HG03571 (cell line): ENCODE data around the gene PXN.
"Not testable (repeated sequence)": the region's sequence is repeated elsewhere in the genome, so short reads cannot be mapped to it uniquely, and the experiment has no call there.

Experiments used
- ATAC-seq: cut with Tn5 transposase; IDR thresholded peaks from one replicate; pipeline ENCODE4 v1.9.1; 2021; ENCODE audit not compliant: unreplicated experiment

PXN gene

DNA sequence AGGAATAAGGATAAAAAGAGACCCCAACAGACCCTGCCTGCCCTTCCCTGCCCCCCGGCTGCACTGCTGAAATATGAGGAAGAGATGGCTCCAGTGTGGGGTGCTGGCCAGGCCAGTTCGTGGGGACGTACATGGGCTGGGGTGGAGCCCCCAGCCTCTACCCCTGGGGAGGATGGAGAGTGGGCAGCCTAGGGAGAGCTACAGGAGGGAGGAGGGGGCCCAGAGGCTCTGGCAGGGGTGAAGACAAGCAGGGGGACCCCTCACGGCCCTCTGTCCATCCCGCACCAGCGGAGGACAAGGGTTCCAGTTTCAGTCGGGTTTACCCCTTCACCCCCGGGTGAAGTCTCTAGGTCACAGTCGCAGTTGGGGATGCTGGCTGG lies 53.6 kb downstream of the PXN start:
- ATAC-seq = no peak

DNA sequence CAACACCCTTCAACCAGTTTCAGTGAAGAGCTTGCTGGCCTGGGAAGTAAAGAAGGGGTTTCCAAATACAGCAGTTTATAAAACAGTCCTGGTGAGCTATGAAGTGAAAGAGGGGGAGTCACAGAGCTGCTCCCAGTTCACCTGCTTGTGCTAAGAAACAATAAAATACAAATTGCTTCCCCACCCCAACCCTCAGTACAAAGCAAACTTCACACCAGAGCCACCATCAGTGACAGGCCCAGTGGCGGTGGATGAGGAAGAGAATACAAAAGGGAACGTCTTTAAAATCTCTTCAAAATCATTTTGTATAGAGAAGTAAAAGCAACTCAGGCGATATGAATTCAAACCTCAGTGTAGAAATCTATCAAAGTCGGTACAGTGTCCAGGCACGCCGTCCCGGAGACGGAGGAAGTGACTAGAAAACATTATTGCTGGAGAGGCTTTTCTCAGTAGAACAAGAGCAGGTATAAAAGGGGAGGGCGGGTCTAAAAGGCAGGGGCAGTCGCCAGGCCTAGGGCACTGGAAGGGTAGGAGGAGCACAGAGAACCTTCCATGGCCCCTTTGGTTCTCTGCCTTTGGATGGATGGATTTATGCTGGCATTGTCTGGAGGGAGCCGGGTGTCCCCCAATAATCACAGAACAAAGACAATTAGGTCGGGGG lies 54.2 kb downstream of the PXN start:
- no peak for ATAC-seq

DNA sequence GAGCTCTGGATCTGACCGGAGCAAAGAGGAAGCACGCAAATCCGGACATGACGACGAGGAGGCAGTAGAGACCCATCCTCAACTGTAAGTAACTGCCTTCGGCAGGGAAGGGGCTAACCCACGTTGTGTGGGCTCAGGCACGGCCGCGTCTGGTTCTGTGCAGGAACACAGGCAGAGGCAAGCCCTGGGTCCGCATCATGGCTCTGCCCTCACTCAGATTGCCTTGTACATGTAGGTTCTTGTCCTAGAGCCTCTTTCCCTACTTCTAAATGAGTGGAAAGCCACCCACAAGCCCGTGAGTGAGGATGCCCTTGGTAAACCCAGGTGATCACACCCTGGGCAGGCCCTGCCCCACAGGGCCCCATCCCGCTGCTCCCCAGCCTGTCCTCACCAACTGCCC lies 55.7 kb downstream of the PXN start:
- no peak for ATAC-seq

DNA sequence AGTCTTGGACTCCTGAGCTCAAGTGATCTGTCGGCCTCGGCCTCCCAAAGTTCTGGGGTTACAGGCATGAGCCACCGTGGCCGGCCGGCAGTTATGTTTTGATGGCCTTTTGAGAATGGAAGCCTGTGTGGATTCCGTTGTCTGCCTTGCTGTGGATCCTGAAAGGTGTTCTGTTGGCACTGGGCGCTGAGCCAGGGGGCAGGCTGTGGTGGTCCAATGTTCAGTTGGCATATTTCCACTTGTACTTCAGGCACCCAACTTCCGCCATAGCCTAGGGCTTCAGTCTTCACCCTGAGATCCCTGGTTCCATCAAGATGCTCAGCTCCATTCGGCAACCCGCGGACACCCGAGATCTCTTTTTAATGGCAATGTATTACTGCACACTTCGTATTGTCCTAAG lies 58.3 kb downstream of the PXN start:
- no peak for ATAC-seq

DNA sequence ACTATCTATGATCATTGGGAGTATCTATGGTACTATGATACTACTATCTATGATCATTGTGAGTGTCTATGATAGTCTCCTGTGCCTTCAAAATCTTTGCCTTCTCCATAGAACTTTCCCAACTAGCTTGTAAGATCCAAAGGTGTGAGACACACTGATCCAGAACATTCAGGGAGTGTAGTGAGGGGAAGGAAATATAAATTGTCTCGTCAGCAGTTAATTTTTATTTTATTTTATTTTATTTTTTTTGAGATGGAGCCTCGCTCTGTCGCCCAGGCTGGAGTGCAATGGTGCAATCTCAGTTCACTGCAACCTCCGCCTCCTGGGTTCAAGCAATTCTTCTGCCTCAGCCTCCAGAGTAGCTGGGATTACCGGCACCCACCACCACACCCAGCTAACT lies 58.7 kb downstream of the PXN start:
- not testable (repeated sequence) for ATAC-seq

DNA sequence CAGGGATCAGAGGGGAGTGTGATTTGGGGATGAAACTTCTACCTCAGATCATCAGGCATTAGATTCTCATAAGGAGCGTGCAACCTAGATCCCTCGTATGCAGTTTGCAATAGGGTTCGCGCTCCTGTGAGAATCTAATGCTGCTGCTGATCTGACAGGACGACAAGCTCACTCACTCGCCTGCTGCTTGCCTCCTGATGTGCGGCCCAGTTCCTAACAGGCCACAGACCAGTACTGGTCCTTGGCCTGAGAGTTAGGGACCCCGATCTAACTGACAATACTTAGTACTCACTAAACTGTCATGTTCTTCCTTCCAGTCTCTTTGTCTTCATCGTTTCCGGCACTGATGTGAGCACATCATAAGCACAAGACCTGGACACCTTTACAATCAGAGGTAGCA lies 59.3 kb downstream of the PXN start:
- ATAC-seq = no peak

DNA sequence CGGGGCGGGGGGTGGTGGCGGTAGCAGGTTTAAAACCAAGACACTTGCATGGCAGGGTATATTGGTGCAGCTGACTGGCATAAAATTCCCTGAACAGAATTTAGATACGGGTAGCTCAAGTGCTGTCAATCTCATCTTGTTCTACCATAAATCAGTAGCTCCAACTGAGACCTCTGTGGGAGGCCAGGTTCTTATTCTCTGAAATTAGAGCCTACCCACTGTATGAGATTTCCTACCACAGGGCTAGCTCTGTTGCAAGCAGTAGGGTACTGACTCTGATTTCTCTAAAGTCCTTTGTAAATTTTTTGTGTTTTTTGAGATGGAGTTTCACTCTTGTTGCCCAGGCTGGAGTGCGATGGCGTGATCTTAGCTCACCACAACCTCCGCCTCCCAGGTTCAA lies 61.4 kb downstream of the PXN start:
- ATAC-seq = no peak

DNA sequence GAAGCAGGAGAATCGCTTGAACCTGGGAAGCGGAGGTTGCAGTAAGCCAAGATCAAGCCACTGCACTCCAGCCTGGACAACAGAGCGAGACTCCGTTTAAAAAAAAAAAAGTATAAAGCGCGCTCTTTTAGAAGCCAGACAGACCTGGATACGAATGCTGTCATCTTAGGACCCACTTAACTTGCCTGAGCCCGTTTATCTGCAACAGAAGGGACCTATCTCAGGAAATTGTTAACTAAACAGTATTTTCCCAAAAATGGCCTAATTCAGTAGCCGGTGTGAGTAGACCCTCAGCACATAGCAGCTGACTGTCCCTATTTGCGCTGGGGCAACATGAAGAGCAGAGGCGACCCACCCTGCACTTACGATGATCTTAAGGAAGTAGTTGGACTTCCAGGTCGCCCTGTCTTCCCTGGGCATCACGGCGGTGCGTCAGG lies 65.1 kb downstream of the PXN start:
- ATAC-seq = no peak

DNA sequence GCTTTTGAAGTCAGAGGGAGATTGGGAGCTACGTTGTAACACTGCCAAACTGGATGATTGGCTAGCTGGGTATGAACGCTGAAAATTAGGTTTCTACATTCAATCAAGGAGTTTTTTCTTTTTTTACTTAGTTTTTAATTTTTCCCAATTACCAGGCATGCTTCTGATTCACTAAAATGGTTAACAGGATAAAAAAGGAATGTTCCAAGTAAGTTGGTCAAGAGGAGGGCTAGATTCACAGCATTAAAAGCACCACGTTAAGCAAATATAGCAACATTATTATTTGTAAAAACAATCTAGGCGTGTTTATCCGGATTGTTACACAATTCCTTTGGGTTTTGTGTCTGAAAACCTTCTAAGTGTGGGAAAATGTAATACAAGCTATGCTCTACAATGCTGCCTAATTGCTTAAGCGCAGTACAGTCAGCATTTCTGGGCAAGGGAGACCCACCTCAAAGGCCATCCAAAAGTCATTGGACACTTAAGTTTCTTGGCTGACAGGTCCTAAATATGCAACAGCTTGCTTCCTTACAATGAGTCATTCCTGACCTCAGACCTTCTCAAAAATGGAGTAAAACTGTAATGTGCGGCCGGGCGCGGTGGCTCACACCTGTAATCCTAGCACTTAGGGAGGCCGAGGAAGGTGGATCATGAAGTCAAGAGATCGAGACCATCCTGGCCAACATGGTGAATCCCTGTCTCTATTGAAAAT lies 65.8 kb downstream of the PXN start:
- ATAC-seq = no peak

DNA sequence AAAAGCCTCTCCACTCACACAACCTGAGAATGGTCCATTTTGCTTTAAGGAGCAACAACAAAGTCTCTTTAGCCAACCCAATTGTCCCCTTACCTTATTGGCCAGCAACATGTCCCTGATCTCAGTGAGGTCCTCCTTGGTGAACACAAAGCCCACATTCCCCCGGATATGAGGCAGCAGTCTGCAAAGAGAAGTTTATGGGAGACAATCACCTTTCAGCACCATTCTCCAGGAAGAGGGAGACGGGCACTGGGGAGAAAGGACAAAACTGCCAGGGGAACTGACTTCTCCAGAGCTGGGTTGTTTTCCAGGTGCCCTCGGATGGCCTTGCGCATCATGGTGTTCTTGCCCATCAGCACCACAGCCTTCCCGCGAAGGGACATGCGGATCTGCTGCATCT lies 66.5 kb downstream of the PXN start:
- ATAC-seq = no peak

DNA sequence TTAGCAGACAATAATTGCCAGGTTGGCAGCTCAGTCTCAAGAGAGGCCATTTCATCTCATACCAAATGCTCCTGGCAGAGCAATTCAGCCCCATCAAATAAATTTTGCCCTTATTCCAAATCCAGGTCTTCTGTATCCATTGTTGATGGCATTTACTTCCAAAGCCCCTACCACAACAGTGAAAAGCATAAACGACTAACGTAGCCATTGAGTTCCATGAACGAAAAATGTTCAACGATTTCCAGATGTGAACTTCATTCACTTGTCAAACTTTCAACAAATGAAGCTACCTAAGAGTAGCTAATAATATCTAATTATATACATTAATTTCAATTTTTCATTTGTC lies 68.0 kb downstream of the PXN start:
- no peak for ATAC-seq

DNA sequence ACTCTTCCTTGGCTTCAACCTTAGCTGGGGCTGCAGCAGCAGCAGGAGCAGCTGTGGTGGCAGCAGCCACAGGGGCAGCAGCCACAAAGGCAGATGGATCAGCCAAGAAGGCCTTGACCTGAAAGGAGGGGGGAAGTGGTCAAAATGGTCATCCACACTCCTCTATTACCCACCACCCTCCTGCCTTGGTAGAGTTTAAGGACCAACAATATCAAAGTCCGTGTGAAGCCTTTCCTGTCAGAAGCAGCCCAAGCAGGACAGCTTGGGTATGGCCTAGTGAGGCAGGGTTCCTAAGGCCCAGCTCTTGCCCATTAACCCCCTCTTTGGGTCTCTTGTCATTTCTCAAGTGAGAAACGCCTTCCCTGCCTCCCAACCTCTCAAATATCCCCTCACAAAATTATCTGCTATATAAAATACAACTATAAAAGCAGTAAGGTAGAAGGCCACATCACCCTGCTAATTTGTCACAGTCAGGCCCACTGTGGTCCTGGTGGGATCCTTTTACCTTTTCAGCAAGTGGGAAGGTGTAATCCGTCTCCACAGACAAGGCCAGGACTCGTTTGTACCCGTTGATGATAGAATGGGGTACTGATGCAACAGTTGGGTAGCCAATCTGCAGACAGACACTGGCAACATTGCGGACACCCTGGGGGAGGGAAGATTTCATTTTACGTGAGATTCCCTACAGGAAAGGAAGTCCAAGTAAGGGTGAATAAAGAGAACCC lies 68.6 kb downstream of the PXN start:
- not testable (repeated sequence) for ATAC-seq

DNA sequence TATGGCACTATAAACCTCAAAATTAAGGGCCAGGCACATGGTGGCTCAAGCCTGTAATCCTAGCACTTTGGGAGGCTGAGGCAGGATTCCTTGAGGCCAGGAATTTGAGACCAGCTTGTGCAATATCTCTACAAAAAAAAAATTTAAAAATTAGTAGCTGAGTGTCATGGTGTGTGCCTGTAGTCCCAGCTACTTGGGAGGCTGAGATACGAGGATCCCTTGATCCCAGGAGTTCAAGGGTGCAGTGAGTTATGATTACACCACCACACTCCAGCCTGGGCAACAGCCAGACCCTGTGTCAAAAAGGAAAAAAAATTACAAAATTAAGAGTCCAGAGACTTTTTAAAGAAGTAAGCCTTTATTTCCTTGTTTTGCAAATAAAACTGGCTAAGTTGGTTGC lies 69.2 kb downstream of the PXN start:
- ATAC-seq = no peak

DNA sequence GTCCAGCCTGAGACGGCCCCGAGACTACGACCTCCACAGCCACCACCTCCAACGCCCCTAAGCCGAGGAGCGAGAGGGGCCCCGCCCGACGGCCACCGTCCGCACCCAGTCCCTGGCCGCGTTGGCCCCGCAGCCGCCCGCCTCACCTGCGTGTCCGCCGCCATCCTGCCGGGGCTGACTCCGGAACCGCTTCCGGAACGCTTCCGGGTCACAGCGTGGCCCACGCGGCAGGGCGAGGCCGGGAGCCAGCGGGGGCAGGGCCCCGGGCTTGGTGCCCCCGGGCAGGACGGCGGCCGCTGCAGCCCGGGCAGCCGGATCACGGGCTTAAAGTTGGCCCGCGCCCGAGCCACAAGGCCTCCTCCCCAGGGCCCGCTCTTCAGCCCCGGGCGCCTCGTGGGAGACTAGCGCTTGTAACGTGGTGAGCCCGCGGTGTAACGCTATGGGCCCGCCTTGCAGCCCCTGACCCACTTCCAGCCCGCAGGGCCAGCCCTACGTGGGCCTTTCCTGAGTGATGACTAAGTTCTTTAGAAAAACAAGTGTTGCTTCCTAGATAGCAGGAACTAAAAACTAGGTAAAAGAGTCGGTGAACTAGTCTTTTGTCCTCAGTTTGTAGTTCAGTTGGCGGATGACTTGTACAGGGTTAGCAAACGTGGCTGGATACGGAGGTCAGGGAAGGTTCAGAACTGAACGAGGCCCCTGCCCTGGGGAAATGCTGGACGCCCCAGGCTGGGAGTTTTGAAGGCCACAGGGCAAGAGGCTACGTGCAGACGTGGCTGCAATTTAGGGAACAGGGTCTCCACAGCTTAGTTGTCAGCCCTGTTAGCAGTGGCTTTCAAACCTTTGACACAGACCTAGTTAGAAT lies 70.8 kb downstream of the PXN start, which contains the start of gene GCN1:
TSS of gene GCN1 (minus strand) at position 182 of the 862 bp plus-strand sequence. CDS start at position 164, 18 bp downstream.
- peak; percentile 74 for ATAC-seq

DNA sequence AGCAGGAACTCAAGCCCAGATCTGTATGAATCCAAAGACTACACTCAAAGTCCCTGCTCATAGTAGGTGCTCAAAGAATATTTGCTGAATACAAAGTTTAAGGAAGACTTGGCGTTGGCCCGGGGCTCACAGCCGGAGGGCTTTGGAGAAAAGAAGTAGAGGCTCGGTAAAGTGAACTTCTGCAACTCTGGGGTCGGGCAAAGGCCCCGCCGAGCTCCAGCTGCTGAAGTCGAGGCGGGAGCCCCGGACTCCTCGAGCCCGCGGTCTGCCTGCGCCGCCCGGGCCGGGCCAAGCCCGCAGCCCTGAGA lies 71.3 kb downstream of the PXN start:
- no peak for ATAC-seq

DNA sequence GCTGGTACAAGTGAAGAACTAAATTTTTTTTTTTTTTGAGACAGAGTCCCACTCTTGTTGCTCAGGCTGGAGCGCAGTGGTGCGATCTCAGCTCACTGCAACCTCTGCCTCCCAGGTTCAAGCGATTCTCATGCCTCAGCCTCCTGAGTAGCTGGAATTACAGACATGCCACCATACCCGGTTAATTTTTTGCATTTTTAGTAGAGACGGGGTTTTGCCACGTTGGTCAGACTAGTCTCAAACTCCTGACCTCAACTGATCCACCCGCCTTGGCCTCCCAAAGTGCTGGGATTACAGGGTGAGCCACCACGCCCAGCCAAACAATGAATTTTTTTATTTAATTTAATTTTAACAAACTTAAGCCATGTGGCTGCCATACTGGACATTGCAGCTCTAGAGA lies 72.2 kb downstream of the PXN start:
- not testable (repeated sequence) for ATAC-seq

DNA sequence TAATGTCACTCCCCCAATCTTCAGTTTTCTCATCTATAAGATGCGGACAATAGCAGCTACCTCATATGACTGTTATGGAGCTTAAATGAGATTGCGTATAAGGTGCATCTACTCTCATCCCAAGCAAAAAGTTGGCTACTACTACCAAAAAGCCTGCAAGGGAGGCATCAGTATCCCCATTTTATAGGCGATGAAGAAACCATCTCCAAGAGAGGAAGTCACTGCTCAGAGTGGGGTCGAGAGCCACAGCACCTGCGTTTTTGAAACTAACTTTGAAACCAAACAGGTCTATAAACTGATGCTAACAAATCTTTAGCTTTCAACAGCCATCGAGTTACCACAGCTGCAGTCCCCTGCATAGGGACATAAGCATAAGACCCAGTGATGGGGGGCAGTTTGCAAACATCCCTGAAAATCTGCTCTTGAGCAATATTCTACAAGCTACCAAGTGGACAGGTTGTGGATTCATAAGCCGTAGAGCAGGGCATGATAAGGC lies 74.5 kb downstream of the PXN start:
- no peak for ATAC-seq

DNA sequence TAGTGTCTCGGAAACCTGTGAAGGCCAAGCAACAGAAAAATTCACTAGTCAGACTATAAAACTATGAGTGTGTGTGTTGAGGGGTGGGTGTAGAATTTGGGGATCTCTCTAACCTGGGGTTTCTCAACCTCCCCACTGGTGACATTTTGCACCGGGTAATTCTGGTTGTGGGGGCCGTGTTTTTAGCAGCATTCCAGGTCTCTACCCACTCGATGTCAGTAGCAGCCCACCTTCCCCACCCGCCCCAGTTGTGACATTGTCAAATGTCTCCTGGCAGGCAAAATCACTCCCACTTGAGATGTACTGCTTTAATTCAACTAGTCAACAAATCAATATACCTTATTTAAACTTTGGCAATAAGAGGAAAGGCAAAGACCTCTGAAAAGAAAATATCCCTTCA lies 75.1 kb downstream of the PXN start:
- ATAC-seq = no peak

DNA sequence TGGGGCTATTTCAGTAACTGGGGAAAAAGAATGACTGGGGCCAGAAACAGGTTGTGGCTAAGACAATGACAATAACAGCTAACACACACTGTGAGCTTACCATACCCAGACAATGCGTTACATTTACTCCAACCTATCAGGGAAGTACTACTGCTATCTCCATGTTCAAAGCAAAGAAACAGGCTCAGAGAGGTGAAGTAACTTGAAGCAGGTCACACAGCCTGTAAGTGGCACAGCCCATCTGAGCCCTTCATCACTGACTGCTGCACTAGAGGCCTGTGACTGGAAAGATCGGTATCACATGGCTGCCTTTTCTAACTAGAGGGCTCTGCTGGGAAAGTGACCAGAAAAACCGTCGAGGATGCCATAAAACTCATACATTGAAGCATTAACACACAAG lies 78.9 kb downstream of the PXN start:
- ATAC-seq = no peak

DNA sequence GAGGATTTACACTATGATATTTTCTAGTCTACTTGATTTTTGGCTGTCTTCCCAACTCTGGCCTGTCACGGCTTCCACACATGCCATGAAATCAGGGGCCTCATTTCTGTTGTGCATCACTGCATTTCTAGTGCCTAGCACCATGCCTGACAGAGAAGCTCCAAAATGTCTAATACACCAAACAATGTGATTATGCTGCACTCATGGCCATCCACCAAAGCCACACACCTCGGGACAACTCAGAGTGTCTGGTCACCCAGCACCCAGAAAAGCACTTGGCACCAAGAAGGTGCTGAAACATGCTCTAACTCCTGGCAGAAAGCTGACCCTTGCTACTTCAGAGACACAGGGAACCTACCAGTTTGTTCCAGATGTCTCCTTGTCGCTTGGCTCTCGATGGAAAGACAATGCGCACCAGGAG lies 82.3 kb downstream of the PXN start:
- no peak for ATAC-seq

DNA sequence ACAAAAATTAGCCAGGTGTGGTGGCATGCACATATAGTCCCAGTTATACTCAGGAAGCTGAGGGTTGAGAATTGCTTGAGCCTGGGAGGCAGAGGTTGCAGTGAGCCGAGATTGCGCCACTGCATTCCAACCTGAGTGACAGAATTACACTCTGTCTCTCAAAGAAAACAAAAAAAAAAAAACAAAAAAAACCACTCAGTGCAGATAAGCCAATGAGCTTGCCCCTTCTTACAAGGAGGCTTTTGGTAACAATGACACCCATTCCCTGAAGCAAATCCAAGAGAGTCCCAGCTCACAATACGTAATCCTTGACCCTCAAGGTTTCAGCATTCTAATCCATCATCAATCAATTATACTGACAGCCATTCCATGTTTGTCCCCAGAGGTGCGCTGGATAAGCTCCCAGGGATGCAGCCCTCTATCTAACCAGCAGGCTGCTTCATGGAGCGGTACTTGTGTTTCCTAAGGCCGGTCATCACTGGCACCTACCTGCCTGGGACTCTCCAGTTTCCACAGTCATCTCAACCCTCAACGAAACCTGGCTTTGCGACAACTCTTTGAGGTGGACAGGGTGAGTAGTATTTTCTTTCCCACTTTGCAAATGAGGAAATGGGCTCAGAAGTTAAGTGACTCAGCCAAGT lies 83.4 kb downstream of the PXN start:
- ATAC-seq = no peak
